AG04450 (cell line): ENCODE results near the gene PKP1. TPM values are rescaled to one million over a fixed set of nuclear protein-coding genes. Genes with fewer than 3 reads are reported as not detected.

Source experiments
- CTCF ChIA-PET: fragments of 300-600, 350-600 bp; formaldehyde crosslinking; extraction: SDS; loops from one replicate; lab custom pipeline; 2022; ENCODE audit warnings: antibody characterized with exemption, inconsistent platforms; lab: Charles Lee
- POLR2A ChIA-PET: fragments of 350-600 bp; formaldehyde crosslinking; extraction: SDS; loops from one replicate; lab custom pipeline; 2021; ENCODE audit warnings: antibody characterized with exemption, inconsistent platforms; lab: Yijun Ruan, JAX
- DNase-seq: peaks from one replicate; pipeline ENCODE4 v3.0.0-alpha.2; 2011; ENCODE audit warnings: low read depth, low spot score
- H3K27ac ChIP-seq: one replicate; pipeline ENCODE4 v1.5.1; 2012; ENCODE audit warnings: low read depth, low read length, control low read depth
- H3K27me3 ChIP-seq: one replicate; pipeline ENCODE4 v1.6.0; 2012; ENCODE audit warnings: low read length; ENCODE audit not compliant: control insufficient read depth, insufficient read depth
- H3K4me3 ChIP-seq: 2 replicates; pipeline ENCODE4 v1.5.1; 2011; ENCODE audit warnings: mild to moderate bottlenecking, low read depth, low read length, control low read depth
- H3K9me3 ChIP-seq: 2 replicates; pipeline ENCODE4 v1.5.1; 2012; ENCODE audit warnings: low read length; ENCODE audit not compliant: control insufficient read depth, insufficient read depth
- CTCF ChIP-seq: IDR thresholded peaks from 2 replicates; pipeline ENCODE4 v1.5.1; 2011; ENCODE audit warnings: low read depth, low read length, control low read depth, inconsistent platforms
- polyA plus RNA-seq: library from polyadenylated mRNA; depleted of rRNA; stranded (reverse); fragments of >200 nt; gene quantifications from 2 replicates; pipeline ENCODE4 v1.2.3, GENCODE V29; 2011

PKP1 gene
- polyA plus RNA-seq, 1 experiment: 0.04 TPM

DNA sequence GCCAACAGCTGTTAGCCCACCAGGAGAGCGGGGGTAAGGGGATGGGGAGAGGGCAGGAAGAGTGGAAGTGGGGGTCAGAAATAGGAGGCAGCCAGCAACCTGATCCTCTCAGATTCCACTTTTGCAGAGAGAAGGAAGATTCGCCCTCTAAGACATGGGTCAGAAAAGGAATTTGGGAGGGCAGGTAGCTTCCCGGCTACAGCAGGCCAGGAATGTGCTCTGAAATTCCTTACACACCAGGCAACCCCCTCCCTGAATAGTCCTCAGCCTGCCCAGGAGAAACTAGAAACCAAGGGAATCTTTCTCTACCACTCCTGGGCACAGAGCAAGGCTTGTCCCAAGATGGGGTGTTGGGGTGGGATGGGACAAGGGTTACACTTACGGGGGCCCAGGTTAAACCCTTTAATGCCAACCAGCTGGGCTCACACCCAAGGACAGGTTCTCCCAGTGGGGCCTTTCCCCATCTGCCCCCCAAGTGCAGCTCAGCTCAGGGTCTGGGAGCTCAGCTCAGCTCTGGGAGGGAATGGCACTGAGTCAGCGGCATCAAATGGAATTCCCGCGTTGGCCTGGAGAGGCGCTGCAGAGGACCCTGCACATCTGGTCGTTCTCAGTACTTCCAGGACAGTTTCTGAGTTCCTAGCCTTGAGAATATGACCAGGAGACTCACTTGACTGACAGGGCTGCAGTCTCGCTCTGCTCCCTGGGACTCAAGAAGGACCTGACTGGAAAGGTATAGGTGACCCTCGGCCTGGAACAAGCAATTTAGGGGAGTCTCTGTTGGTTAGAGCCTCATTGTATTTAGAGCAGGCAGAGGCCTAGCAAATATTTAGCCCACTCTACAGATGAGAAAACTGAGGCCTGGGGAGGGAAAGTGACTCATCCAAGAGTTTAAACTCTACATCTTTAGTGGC, 93.4 kb downstream of the PKP1 start:
- H3K27ac ChIP-seq: peak overlapping the region; percentile 31
- ChIA-PET CTCF (interaction anchor here (0.7 to 1.0 kb wide), 5 partner anchors 10 to 110 kb away, joined by 3 to 4 read pairs (median 3); no protein-coding TSS in a partner anchor), POLR2A (interaction anchor here (0.5 to 0.6 kb wide), 2 partner anchors 38 to 152 kb away, joined by 3 to 5 read pairs; no protein-coding TSS in a partner anchor)
- H3K4me3 ChIP-seq: no peak overlapping the region
- DNase-seq: no peak
- TF ChIP-seq CTCF: peak; percentile 73
- peaks cover 34% of the 10 kb centered on the region for H3K27me3 ChIP-seq
- peaks cover 4% of the 10 kb centered on the region for H3K9me3 ChIP-seq

DNA sequence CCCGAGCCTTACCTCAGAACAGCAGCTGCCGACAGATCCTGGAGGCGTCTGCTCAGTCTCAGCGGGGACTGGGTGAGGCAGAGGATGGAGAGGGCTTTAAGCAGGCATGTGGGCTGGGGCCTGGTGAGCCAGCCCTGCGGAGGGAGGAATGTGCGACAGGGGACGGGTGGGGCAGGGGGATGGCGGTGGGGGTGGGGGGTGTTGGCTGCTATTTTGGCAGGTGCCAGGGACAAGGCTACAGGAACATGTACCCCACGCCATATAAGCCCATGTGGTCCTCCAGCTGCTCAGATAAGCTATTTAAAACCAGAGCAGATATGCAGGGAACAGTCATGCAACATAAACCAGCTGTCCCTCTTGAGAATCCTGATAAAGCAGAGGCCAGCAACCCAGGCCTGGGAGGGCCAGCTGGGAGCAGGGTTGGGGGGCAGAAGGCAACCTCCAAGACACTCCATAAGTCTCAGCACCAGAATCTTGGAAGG, 94.3 kb downstream of the PKP1 start, which contains the start of gene TNNT2:
TNNT2 (minus strand) TSS at position 70 of the 482 bp plus-strand sequence. CDS start 4,426 bp downstream, outside the sequence.
- peaks cover 4% of the 10 kb centered on the region for H3K9me3 ChIP-seq
- POLR2A ChIA-PET: no interaction called here
- no peak for DNase-seq
- H3K27ac ChIP-seq: peak within 1 kb of the TSS; percentile 31
- no peak within 1 kb of the TSS for H3K4me3 ChIP-seq
- TF ChIP-seq CTCF: no peak
- CTCF ChIA-PET: interaction anchor here (0.6 kb wide), 1 partner anchor 406 kb away, joined by 3 read pairs; no protein-coding TSS in a partner anchor
- H3K27me3 ChIP-seq: peaks cover 25% of the 10 kb centered on the region

- H3K27me3 ChIP-seq: peaks cover 14% of the 10 kb centered on the region
- ChIA-PET CTCF (no interaction called here), POLR2A (no interaction called here)
- no peak overlapping the region for H3K27ac ChIP-seq
- TF ChIP-seq CTCF: no peak
- DNase-seq: no peak
- peaks cover 4% of the 10 kb centered on the region for H3K9me3 ChIP-seq
- H3K4me3 ChIP-seq: no peak overlapping the region
Measured at GRCh38 chr1:201378804-201379203, 95.5 kb downstream of the PKP1 start.

DNA sequence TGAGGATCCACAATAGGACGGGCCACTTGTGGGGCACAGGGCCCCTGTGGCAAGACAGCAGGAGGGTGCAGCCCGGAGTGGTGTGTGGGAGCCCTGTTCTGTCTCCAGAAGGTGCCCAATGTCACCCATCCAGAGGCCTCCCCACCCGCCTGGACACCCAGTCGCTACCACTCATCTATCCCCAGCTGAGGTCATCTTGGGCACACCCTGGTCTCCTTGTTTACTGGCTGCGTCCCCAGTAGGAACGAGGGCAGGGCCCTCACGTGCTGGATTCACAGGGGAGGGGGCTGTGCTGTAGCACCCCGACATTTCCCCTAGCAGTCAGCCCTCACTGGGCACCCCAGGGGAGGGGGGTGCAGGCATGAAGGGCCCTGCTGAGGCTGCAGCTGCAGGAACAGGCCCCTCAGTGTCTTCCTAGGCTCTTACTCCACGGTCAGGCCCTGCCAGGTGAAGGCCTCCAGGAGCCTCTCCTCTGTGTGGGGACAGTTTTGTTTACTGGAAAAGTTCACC, 96.5 kb downstream of the PKP1 start:
- H3K4me3 ChIP-seq: no peak overlapping the region
- no peak for TF ChIP-seq CTCF
- H3K27me3 ChIP-seq: peaks cover 9% of the 10 kb centered on the region
- H3K27ac ChIP-seq: no peak overlapping the region
- peaks cover 4% of the 10 kb centered on the region for H3K9me3 ChIP-seq
- ChIA-PET CTCF (no interaction called here), POLR2A (no interaction called here)
- no peak for DNase-seq
